Mesothelial cell of epicardium (in vitro differentiated cells): Measurements from ENCODE around the gene OBSCN. TPM values are rescaled to one million over a fixed set of nuclear protein-coding genes. Genes with fewer than 3 reads are reported as not detected.
"Not testable (repeated sequence)": the region's sequence is repeated elsewhere in the genome, so short reads cannot be mapped to it uniquely, and the experiment has no call there.

Source experiments
- DNase-seq, 2 experiments: peaks; one replicate each; pipeline ENCODE4 v3.0.0; 2021; ENCODE audit warnings: low spot score in 2 of 2; ENCODE audit not compliant: unreplicated experiment in 2 of 2
- H3K27ac Mint-ChIP-seq: 2 replicates; pipeline ENCODE4 v1.8.0; 2021; ENCODE audit warnings: mixed read lengths
- H3K27me3 Mint-ChIP-seq: 2 replicates; pipeline ENCODE4 v1.8.0; 2021; ENCODE audit warnings: low read depth, mixed read lengths
- H3K36me3 Mint-ChIP-seq: 2 replicates; pipeline ENCODE4 v1.8.0; 2021; ENCODE audit warnings: mixed read lengths
- H3K4me1 Mint-ChIP-seq: 2 replicates; pipeline ENCODE4 v1.8.0; 2021; ENCODE audit warnings: mixed read lengths
- H3K4me3 Mint-ChIP-seq: 2 replicates; pipeline ENCODE4 v1.8.0; 2021; ENCODE audit warnings: mild to moderate bottlenecking, moderate library complexity, mixed read lengths
- H3K9me3 Mint-ChIP-seq: 2 replicates; pipeline ENCODE4 v1.8.0; 2021; ENCODE audit warnings: mixed read lengths
- CTCF ChIP-seq: fragments of 200-600 bp; sonication (generic); IDR thresholded peaks from one replicate; pipeline ENCODE4 v1.5.0; 2021; ENCODE audit warnings: antibody characterized with exemption; ENCODE audit not compliant: unreplicated experiment
- total RNA-seq: library from RNA; stranded (reverse); gene quantifications from 3 replicates; pipeline ENCODE4 v1.2.1, GENCODE V29; 2021

Gene OBSCN
- total RNA-seq, 1 donor from 2014 or later, result 113 TPM

- Mint-ChIP-seq H3K27me3 (no peaks in the 10 kb centered on the region), H3K4me3 (no peak overlapping the region), H3K4me1 (peaks cover 4% of the 10 kb centered on the region), H3K36me3 (no peaks in the 10 kb centered on the region), H3K27ac (no peak overlapping the region), H3K9me3 (no peaks in the 10 kb centered on the region)
- DNase-seq, result no peak
- TF ChIP-seq CTCF, result no peak
Measured at GRCh38 chr1:228171221-228171891, 36.5 kb upstream of the OBSCN start.

GRCh38 chr1:228172591-228173527, 35.0 kb upstream of the OBSCN start:
- peaks cover under 1% of the 10 kb centered on the region for H3K4me1 Mint-ChIP-seq
- no peaks in the 10 kb centered on the region for H3K27me3 Mint-ChIP-seq
- no peak overlapping the region for H3K4me3 Mint-ChIP-seq
- H3K36me3 Mint-ChIP-seq, result no peaks in the 10 kb centered on the region
- DNase-seq, result no peak
- no peak overlapping the region for H3K27ac Mint-ChIP-seq
- TF ChIP-seq CTCF, result no peak
- no peaks in the 10 kb centered on the region for H3K9me3 Mint-ChIP-seq

GRCh38 chr1:228173528-228174481, 34.0 kb upstream of the OBSCN start:
- H3K9me3 Mint-ChIP-seq, DNase-seq, H3K4me1 Mint-ChIP-seq, H3K4me3 Mint-ChIP-seq, H3K27me3 Mint-ChIP-seq, H3K27ac Mint-ChIP-seq, H3K36me3 Mint-ChIP-seq: not testable (repeated sequence)

- H3K4me1 Mint-ChIP-seq, result no peaks in the 10 kb centered on the region
- H3K27me3 Mint-ChIP-seq, result no peaks in the 10 kb centered on the region
- DNase-seq, result no peak
- no peak for TF ChIP-seq CTCF
- H3K4me3 Mint-ChIP-seq, result no peak overlapping the region
- H3K9me3 Mint-ChIP-seq, result no peaks in the 10 kb centered on the region
- H3K36me3 Mint-ChIP-seq, result no peaks in the 10 kb centered on the region
- H3K27ac Mint-ChIP-seq, result no peak overlapping the region
Measured at GRCh38 chr1:228174482-228175315, 33.1 kb upstream of the OBSCN start.

- DNase-seq, result no peak
- TF ChIP-seq CTCF, result no peak
- no peak overlapping the region for H3K4me3 Mint-ChIP-seq
Measured at GRCh38 chr1:228175316-228176023, 32.4 kb upstream of the OBSCN start.

More at GRCh38 chr1:228175316-228176023, 32.4 kb upstream of the OBSCN start:
- no peaks in the 10 kb centered on the region for H3K27me3 Mint-ChIP-seq
- no peaks in the 10 kb centered on the region for H3K4me1 Mint-ChIP-seq
- H3K9me3 Mint-ChIP-seq, result no peaks in the 10 kb centered on the region
- no peaks in the 10 kb centered on the region for H3K36me3 Mint-ChIP-seq
- no peak overlapping the region for H3K27ac Mint-ChIP-seq
